GM12801 (cell line): ENCODE measurements around the gene DERA.

Source experiments
- TF ChIP-seq, protein P1 (sequence below): IDR thresholded peaks from one replicate; pipeline ENCODE4 v1.5.1; 2011; ENCODE audit warnings: control low read depth; ENCODE audit not compliant: insufficient read length; ENCODE audit errors: extremely low read depth

The DERA gene

DNA sequence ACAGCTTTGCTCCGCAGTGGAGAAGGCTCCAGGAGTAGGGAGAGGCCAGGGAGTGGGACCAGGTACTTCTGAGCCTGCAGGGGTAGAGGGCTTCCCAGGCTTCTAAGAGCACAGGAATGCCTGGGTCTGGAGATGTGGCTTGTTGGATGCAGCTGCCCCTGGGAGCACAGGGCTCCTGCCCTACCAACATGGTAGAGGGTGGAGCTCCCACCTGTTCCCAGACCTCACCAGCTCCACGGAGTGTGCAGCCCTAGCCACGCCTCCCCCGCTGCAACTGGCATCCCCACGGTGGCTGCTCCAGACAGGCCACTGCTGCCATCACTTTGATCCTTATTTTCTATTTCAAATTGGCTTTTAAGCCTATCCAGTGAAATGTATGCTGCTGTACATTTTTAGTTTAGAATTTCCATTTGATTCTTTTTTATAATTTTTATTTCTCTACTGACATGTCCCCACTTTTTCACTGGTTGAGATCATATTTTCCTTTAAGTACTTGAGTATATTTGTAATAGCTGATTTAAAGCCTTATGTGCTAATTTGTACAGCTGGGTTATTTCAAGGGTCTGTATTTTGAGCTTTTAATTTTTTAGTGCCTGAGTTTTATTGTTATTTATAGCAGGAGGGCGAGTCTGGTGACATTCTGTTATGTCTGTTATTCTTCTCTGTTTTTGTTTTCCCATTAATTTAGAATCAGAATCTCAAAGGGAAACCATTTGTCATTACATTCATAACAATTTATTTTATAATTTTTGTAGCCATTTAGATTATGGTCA is 78.0 kb downstream of the DERA start:
- TF ChIP-seq, protein P1, sequence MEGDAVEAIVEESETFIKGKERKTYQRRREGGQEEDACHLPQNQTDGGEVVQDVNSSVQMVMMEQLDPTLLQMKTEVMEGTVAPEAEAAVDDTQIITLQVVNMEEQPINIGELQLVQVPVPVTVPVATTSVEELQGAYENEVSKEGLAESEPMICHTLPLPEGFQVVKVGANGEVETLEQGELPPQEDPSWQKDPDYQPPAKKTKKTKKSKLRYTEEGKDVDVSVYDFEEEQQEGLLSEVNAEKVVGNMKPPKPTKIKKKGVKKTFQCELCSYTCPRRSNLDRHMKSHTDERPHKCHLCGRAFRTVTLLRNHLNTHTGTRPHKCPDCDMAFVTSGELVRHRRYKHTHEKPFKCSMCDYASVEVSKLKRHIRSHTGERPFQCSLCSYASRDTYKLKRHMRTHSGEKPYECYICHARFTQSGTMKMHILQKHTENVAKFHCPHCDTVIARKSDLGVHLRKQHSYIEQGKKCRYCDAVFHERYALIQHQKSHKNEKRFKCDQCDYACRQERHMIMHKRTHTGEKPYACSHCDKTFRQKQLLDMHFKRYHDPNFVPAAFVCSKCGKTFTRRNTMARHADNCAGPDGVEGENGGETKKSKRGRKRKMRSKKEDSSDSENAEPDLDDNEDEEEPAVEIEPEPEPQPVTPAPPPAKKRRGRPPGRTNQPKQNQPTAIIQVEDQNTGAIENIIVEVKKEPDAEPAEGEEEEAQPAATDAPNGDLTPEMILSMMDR, result no peak

- TF ChIP-seq, protein P1, result no peak
Measured at GRCh38 chr12:15995801-15996200, 84.7 kb downstream of the DERA start.

DNA sequence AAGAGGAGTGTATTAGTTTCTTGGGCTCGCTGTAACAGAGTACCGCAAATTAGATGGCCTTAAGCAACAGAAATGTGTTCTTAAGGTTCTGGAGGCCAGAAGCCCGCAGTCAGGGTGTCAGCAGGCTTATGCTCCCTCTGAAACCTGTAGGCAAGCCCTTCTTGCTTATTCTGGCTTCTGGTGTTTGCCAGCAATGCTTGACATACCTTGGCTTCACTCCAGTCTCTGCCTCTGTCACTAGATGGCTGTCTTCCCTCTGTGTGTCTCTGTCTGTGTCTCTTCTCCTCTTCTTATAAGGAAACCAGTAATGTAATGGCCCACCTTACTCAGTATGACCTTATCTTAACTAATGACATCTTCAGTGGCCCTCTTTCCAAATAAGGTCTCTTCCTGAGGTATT is 85.1 kb downstream of the DERA start:
- TF ChIP-seq, protein P1, result no peak

DNA sequence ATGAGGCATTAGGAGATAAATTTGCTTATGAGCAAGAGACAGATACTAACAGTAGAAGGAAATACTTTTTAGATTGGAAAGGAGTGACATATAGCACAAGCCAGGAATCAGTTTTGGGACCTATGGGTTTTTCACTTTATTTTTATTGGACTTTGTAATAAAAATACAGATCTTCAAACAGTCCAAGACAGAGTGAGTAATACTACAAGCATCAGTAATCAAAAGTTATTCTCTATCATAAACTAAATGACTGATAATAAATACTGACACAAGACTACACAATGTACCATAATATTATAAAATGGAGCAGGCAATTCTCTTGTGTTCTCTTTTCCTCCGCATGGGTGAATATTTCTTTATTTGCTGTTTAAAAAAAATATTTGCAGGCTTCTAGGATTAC is 85.8 kb downstream of the DERA start:
- TF ChIP-seq, protein P1, result no peak

- TF ChIP-seq, protein P1, result no peak
Measured at GRCh38 chr12:15997910-15998309, 86.8 kb downstream of the DERA start.

GRCh38 chr12:16002880-16003279 is 91.7 kb downstream of the DERA start:
- TF ChIP-seq, protein P1, result no peak

GRCh38 chr12:16003460-16003859 is 92.3 kb downstream of the DERA start:
- TF ChIP-seq, protein P1, result no peak

- TF ChIP-seq, protein P1, result no peak
Measured at GRCh38 chr12:16006752-16007151, 95.6 kb downstream of the DERA start.
